OCI-LY1 (cell line): ENCODE results near the gene GDI1.

Experiments used
- H2AFZ ChIP-seq: fragments of 200-600 bp; sonication (generic), shearing (Covaris generic); 2 replicates; pipeline ENCODE4 v1.6.0; 2014; ENCODE audit warnings: antibody characterized with exemption, mild to moderate bottlenecking, low read length
- H3F3A ChIP-seq: fragments of 200-600 bp; sonication (generic), shearing (Covaris generic); 2 replicates; pipeline ENCODE4 v1.6.0; 2014; ENCODE audit warnings: mild to moderate bottlenecking, antibody characterized with exemption, low read length, moderate library complexity; ENCODE audit not compliant: insufficient read depth
- H3K27ac ChIP-seq: fragments of 200-600 bp; sonication (generic); 2 replicates; pipeline ENCODE4 v1.5.1; 2014; ENCODE audit warnings: low read length, mixed run types, mild to moderate bottlenecking, low read depth; ENCODE audit not compliant: poor library complexity, severe bottlenecking
- H3K27me3 ChIP-seq: fragments of 200-600 bp; sonication (generic); 2 replicates; pipeline ENCODE4 v1.6.0; 2014; ENCODE audit warnings: antibody characterized with exemption, mild to moderate bottlenecking, low read length, moderate library complexity; ENCODE audit not compliant: insufficient read depth
- H3K36me3 ChIP-seq: fragments of 200-600 bp; sonication (generic); 2 replicates; pipeline ENCODE4 v1.6.1; 2014; ENCODE audit warnings: mild to moderate bottlenecking, antibody characterized with exemption, low read length, moderate library complexity, mixed read lengths; ENCODE audit not compliant: insufficient read depth
- H3K4me1 ChIP-seq: fragments of 200-600 bp; sonication (generic); 2 replicates; pipeline ENCODE4 v1.5.1; 2014; ENCODE audit warnings: mild to moderate bottlenecking, low read length, moderate library complexity; ENCODE audit not compliant: insufficient read depth, severe bottlenecking
- H3K4me2 ChIP-seq: fragments of 200-600 bp; sonication (generic), shearing (Covaris generic); 2 replicates; pipeline ENCODE4 v1.6.1; 2014; ENCODE audit warnings: low read length
- H3K4me3 ChIP-seq: fragments of 200-600 bp; sonication (generic); 2 replicates; pipeline ENCODE4 v1.5.1; 2014; ENCODE audit warnings: low read length, low read depth, mild to moderate bottlenecking, mixed read lengths; ENCODE audit not compliant: poor library complexity, severe bottlenecking
- H3K79me2 ChIP-seq: fragments of 200-600 bp; shearing (Covaris generic); 2 replicates; pipeline ENCODE4 v1.6.1; 2016; ENCODE audit warnings: mixed run types, low read length, mixed read lengths; ENCODE audit not compliant: insufficient read depth
- H3K9ac ChIP-seq: fragments of 200-600 bp; sonication (generic), shearing (Covaris generic); 2 replicates; pipeline ENCODE4 v1.6.1; 2014; ENCODE audit warnings: mild to moderate bottlenecking, low read length, mixed read lengths
- H3K9me2 ChIP-seq: fragments of 200-600 bp; sonication (generic), shearing (Covaris generic); 2 replicates; pipeline ENCODE4 v1.6.1; 2014; ENCODE audit warnings: low read depth, mild to moderate bottlenecking, low read length, mixed read lengths
- H3K9me3 ChIP-seq: fragments of 200-600 bp; shearing (Covaris generic); 2 replicates; pipeline ENCODE4 v1.6.1; 2014; ENCODE audit warnings: low read length, mixed read lengths
- H4K20me1 ChIP-seq: fragments of 200-600 bp; sonication (generic), shearing (Covaris generic); 2 replicates; pipeline ENCODE4 v1.6.0; 2016; ENCODE audit warnings: mild to moderate bottlenecking, low read length; ENCODE audit not compliant: insufficient read depth
- EZH2 ChIP-seq: fragments of 200-600 bp; sonication (generic), shearing (Covaris generic); IDR thresholded peaks from 2 replicates; pipeline ENCODE4 v1.8.0; 2017; ENCODE audit warnings: borderline replicate concordance, mixed run types, mild to moderate bottlenecking, antibody characterized with exemption, low read length, moderate library complexity, mixed read lengths
- TF ChIP-seq, protein P1 (sequence below): fragments of 200-600 bp; sonication (generic), shearing (Covaris generic); IDR thresholded peaks from 2 replicates; pipeline ENCODE4 v1.5.1; 2017; ENCODE audit warnings: mild to moderate bottlenecking, antibody characterized with exemption, low read length, moderate library complexity, mixed read lengths

Gene GDI1

DNA sequence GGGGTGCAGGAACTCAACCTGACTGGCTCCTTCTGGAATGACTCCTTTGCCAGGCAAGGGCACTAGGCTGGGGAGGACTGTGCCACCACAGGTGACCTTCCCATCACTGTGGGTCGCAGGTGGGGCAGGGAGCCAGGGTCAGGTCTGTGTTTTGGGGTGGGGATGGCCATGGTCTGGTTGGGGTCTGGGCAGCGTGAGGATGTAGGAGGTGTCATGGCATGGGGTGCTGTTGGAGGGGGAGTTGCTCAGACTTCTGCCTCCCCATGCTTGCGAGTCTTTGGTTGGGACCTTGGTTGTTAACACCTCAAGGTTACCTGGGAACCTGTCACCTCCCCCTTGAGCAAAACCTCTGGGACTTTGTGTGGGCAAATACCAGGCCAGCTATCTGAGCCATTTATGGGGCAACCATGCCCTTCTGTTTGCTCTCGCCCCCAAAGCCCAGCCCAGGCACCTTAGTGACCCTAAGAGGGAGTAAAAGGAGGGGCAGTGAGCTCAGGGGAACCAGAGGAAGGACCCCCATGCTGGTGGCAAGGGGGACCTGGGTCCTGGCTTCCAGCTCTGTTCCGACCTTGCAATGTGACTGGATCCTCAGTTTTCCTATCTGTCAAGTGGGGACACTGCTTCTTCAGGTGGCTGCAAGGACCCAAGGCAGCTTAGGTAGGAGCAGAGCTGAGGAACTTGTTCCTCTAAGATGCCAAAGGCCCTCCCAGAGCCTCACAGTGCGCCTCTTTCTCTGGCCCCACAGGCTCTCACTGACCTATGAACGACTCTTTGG, 2.4 kb upstream of the GDI1 start:
- no peak overlapping the region for H3K4me3 ChIP-seq
- H3K9ac ChIP-seq: no peak overlapping the region
- H3K9me2 ChIP-seq: no peaks in the 10 kb centered on the region
- H3K36me3 ChIP-seq: peaks cover 27% of the 10 kb centered on the region
- no peak for TF ChIP-seq EZH2
- TF ChIP-seq, protein P1, sequence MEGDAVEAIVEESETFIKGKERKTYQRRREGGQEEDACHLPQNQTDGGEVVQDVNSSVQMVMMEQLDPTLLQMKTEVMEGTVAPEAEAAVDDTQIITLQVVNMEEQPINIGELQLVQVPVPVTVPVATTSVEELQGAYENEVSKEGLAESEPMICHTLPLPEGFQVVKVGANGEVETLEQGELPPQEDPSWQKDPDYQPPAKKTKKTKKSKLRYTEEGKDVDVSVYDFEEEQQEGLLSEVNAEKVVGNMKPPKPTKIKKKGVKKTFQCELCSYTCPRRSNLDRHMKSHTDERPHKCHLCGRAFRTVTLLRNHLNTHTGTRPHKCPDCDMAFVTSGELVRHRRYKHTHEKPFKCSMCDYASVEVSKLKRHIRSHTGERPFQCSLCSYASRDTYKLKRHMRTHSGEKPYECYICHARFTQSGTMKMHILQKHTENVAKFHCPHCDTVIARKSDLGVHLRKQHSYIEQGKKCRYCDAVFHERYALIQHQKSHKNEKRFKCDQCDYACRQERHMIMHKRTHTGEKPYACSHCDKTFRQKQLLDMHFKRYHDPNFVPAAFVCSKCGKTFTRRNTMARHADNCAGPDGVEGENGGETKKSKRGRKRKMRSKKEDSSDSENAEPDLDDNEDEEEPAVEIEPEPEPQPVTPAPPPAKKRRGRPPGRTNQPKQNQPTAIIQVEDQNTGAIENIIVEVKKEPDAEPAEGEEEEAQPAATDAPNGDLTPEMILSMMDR: no peak
- H3K9me3 ChIP-seq: no peaks in the 10 kb centered on the region
- no peaks in the 10 kb centered on the region for H3K27me3 ChIP-seq
- H3K27ac ChIP-seq: no peak overlapping the region
- H3K4me1 ChIP-seq: peaks cover 23% of the 10 kb centered on the region
- no peaks in the 10 kb centered on the region for H4K20me1 ChIP-seq
- no peak overlapping the region for H3K4me2 ChIP-seq
- H3K79me2 ChIP-seq: peaks cover 7% of the 10 kb centered on the region; the same call in 1 of the 2 replicates
- no peaks in the 10 kb centered on the region for H3F3A ChIP-seq
- H2AFZ ChIP-seq: no peak overlapping the region

DNA sequence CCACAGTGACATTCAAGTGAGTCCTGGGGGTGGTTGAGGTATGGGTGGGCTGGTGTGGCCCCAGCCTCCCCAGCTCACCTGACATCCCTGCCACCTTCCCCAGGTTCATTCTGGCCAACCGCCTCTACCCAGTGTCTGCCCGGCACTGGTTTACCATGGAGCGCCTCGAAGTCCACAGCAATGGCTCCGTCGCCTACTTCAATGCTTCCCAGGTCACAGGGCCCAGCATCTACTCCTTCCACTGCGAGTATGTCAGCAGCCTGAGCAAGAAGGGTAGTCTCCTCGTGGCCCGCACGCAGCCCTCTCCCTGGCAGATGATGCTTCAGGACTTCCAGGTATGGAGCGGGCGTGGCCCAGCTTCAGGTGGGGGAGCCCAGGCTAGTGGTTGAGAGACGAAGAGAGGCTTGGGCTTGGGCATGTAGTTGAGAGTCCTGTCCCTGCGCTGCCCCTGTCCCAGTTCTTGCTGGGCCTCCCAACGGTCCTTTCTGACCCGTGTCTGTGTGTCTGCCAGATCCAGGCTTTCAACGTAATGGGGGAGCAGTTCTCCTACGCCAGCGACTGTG, 1.7 kb upstream of the GDI1 start:
- Histone ChIP-seq H3K9ac (no peak overlapping the region), H3K9me2 (no peaks in the 10 kb centered on the region), H3F3A (no peaks in the 10 kb centered on the region), H3K4me2 (no peak overlapping the region), H4K20me1 (no peaks in the 10 kb centered on the region), H3K79me2 (peaks cover 7% of the 10 kb centered on the region; the same call in 1 of the 2 replicates), H3K27me3 (no peaks in the 10 kb centered on the region), H2AFZ (no peak overlapping the region), H3K4me1 (peaks cover 19% of the 10 kb centered on the region), H3K4me3 (no peak overlapping the region), H3K36me3 (peaks cover 29% of the 10 kb centered on the region), H3K9me3 (no peaks in the 10 kb centered on the region), H3K27ac (no peak overlapping the region)
- TF ChIP-seq, protein P1: no peak
- TF ChIP-seq EZH2: no peak

DNA sequence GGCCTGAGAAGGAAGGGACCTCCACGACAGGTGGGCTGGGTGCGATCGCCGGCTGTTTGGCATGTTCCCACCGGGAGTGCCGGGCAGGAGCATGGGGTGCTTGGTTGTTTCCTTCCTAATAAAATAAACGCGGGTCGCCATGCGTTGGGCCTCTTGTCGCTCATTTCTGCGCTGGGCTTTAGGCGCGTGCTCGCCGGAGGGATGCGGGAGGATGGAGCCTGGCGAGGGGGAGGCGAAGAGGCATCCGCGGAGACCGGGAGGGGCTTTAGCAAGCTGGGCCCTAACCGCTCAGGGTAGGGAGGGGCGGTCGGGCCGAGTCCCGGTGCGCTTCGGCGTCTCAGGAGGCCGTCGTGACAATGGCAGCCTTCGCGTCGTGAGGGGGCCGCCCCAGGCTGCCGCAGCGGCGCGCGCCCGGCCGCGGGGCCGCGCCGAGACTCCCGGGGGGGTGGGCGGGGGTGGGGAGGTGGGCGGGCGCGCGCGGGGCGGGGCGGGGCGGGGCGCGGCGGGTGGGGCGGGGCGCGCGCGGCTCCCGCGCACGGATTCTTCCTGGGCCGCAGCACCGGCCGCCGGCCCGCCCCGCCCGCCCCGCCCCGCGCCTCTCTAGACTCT, 476 bp upstream of the GDI1 start:
- Histone ChIP-seq H4K20me1 (no peaks in the 10 kb centered on the region), H3K9me3 (no peaks in the 10 kb centered on the region), H2AFZ (no peak overlapping the region), H3K36me3 (peaks cover 34% of the 10 kb centered on the region), H3K27me3 (no peaks in the 10 kb centered on the region), H3K9me2 (no peaks in the 10 kb centered on the region), H3K4me1 (peaks cover 19% of the 10 kb centered on the region), H3F3A (no peaks in the 10 kb centered on the region), H3K27ac (peak overlapping the region; percentile 58), H3K4me3 (peak overlapping the region; percentile 81), H3K9ac (peak overlapping the region; percentile 76), H3K4me2 (peak overlapping the region; percentile 96), H3K79me2 (peaks cover 7% of the 10 kb centered on the region; the same call in 1 of the 2 replicates)
- TF ChIP-seq, protein P1: no peak
- TF ChIP-seq EZH2: no peak
